Nephron progenitor cell (in vitro differentiated cells): Measurements from ENCODE around the gene GNAI3.

ENCODE experiments used
- DNase-seq: peaks from one replicate; pipeline ENCODE4 v3.0.0; 2021
- H3K27ac Mint-ChIP-seq: 2 replicates; pipeline ENCODE4 v1.8.0; 2021; ENCODE audit warnings: mild to moderate bottlenecking, moderate library complexity, mixed read lengths
- H3K27me3 Mint-ChIP-seq: 2 replicates; pipeline ENCODE4 v1.8.0; 2021; ENCODE audit warnings: mild to moderate bottlenecking, low read depth, mixed read lengths; ENCODE audit not compliant: poor library complexity
- H3K36me3 Mint-ChIP-seq: 2 replicates; pipeline ENCODE4 v1.8.0; 2021; ENCODE audit warnings: low read depth, mixed read lengths
- H3K4me1 Mint-ChIP-seq: 2 replicates; pipeline ENCODE4 v1.8.0; 2021; ENCODE audit warnings: mixed read lengths
- H3K4me3 Mint-ChIP-seq: 2 replicates; pipeline ENCODE4 v1.8.0; 2021; ENCODE audit warnings: mild to moderate bottlenecking, moderate library complexity, mixed read lengths
- H3K9me3 Mint-ChIP-seq: 2 replicates; pipeline ENCODE4 v1.8.0; 2021; ENCODE audit warnings: mild to moderate bottlenecking, moderate library complexity, mixed read lengths
- CTCF ChIP-seq: fragments of 200-600 bp; sonication (generic); IDR thresholded peaks from 2 replicates; pipeline ENCODE4 v1.5.0; 2021; ENCODE audit warnings: antibody characterized with exemption

Gene GNAI3

GRCh38 chr1:109598156-109598555, 49.7 kb downstream of the GNAI3 start:
- DNase-seq = no peak
- TF ChIP-seq CTCF = no peak
- Mint-ChIP-seq H3K4me3 (no peak overlapping the region), H3K9me3 (no peaks in the 10 kb centered on the region), H3K36me3 (peaks cover 50% of the 10 kb centered on the region), H3K27ac (no peak overlapping the region), H3K27me3 (peaks cover 3% of the 10 kb centered on the region), H3K4me1 (no peaks in the 10 kb centered on the region)

DNA sequence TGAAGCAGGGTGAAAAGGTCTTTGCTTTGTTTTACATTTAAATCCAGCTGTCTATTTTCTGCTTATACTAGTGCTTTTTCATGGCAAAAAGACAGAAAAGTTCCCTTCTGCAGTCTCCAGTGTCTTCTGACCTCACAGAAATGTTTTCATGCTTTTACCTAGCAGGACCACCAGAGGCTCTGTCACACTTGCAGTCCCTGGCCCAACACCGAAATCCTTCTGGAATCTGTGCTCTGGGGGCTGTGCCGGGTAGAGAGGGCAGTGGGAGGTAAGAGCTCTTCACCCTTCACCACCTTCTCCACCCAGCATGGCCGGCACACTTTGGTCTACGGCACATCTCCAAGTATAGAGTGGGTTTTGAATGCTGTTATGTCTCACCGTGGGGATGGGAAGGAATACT, 50.2 kb downstream of the GNAI3 start:
- Mint-ChIP-seq H3K9me3 (no peaks in the 10 kb centered on the region), H3K27me3 (peaks cover 3% of the 10 kb centered on the region), H3K4me3 (no peak overlapping the region), H3K4me1 (no peaks in the 10 kb centered on the region), H3K36me3 (peaks cover 45% of the 10 kb centered on the region), H3K27ac (no peak overlapping the region)
- no peak for DNase-seq
- peak; percentile 19 for TF ChIP-seq CTCF

DNA sequence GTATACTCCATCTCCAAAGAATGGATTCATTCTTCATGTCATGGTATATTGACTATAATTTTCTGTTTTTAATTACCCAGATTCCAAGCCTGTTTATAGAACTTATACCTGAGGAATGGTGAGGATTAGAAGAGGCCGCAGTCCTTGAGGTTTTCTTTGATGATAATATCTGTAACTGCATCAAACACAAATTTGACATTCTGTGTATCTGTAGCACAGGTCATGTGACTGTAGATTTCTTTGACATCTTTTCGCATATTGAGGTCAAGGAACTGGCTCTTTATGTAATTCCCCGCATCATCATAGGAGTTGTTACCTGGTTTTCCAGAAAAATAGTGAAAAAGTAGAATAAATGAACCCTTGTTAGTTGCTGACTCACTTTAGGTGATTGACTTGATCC, 54.8 kb downstream of the GNAI3 start:
- TF ChIP-seq CTCF = no peak
- Mint-ChIP-seq H3K36me3 (peaks cover 19% of the 10 kb centered on the region), H3K4me1 (no peaks in the 10 kb centered on the region), H3K4me3 (no peak overlapping the region), H3K9me3 (no peaks in the 10 kb centered on the region), H3K27ac (no peak overlapping the region), H3K27me3 (peaks cover 3% of the 10 kb centered on the region)
- no peak for DNase-seq

DNA sequence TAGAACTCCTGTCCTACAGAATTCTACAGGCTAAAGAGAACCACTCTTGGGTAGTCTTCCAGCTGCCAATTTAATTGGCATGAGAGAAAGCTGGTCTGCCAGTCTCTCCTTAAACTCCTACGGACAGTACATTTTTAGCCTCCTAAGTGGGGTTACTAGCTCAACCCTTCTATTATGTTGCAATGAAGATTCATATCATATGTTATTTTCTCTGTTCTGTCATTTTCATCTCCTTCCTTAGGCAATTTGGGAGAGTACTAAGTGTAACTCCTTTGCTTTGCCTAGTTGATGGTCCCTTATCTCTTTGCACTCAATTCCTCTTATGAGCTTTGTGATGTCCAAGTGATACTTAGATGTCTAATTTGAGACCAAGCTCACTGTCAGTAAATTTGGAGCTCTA, 57.0 kb downstream of the GNAI3 start:
- Mint-ChIP-seq H3K27me3 (peaks cover 9% of the 10 kb centered on the region), H3K27ac (no peak overlapping the region), H3K36me3 (no peaks in the 10 kb centered on the region), H3K4me1 (peaks cover 1% of the 10 kb centered on the region), H3K9me3 (no peaks in the 10 kb centered on the region), H3K4me3 (no peak overlapping the region)
- TF ChIP-seq CTCF = no peak
- no peak for DNase-seq

GRCh38 chr1:109609881-109610280, 61.5 kb downstream of the GNAI3 start:
- no peak for TF ChIP-seq CTCF
- Mint-ChIP-seq H3K9me3 (no peaks in the 10 kb centered on the region), H3K27ac (no peak overlapping the region), H3K4me1 (peaks cover 34% of the 10 kb centered on the region), H3K27me3 (peaks cover 14% of the 10 kb centered on the region), H3K36me3 (no peaks in the 10 kb centered on the region), H3K4me3 (no peak overlapping the region)
- no peak for DNase-seq

DNA sequence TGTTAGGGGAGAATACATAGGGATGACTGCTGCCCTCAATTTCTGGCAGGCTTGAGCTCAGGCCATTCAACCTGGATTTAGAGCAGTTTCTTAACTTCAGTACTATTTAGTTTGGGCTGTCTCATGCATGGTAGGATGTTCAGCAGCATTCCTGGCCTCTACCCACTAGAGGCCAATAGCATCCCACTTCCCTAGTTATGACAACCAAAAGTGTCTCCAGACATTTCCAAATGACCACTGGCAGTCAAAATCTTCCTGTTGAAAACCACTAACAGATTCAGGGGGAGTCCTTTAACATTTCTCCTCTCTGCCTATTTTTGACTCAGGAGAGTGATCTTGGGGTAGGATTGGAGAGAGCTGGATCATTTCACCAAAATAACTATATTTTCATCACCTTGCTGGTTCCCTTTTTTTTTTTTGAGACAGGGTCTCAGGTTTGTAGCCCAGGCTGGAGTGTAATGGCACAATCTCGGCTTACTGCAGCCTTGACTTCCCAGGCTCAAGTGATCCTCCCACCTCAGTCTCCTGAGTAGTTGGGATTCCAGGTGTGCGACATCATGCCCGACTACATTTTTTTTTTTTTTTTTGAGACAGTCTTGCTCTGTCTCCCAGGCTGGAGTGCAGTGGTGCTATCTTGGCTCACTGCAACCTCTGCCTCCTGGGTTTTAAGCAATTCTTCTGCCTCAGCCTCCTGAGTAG, 62.3 kb downstream of the GNAI3 start:
- Mint-ChIP-seq H3K4me1 (peaks cover 38% of the 10 kb centered on the region), H3K4me3 (no peak overlapping the region), H3K27me3 (peaks cover 14% of the 10 kb centered on the region), H3K36me3 (no peaks in the 10 kb centered on the region), H3K9me3 (no peaks in the 10 kb centered on the region), H3K27ac (no peak overlapping the region)
- TF ChIP-seq CTCF = no peak
- no peak for DNase-seq
